Spinal cord (tissue), 4 donors: ENCODE measurements around the gene ZBTB7A. TPM values are rescaled to one million over a fixed set of nuclear protein-coding genes. Genes with fewer than 3 reads are reported as not detected.

Source experiments
- polyA plus RNA-seq, 2 donors: library from polyadenylated mRNA; unstranded; fragments of 120-200 nt; gene quantifications; one replicate each; pipeline ENCODE4 v1.2.1, GENCODE V29; 2013; ENCODE audit not compliant: insufficient read length in 2 of 2
- total RNA-seq, 2 donors: library from RNA; depleted of rRNA in 1 of 2; stranded (reverse); fragments of 120-200 nt in 1 of 2; fragments of >200 nt in 1 of 2; gene quantifications; one replicate each; pipeline versions ENCODE4 v1.2.3 to v1.2.4, GENCODE V29; 2013 to 2014

Gene ZBTB7A
- total and polyA plus RNA-seq, 4 donors = 6.6 to 14.6 (median 9.8) TPM

Other genes starting within 250 kb of the ZBTB7A start
- gene ZFR2, start 197.9 kb downstream of the ZBTB7A start, total RNA-seq = 1 to 10 TPM; 7.7 to 9.0 TPM
- 10 to 100 TPM; 27.9 to 37.6 TPM for gene ZFR2, start 197.9 kb downstream of the ZBTB7A start, polyA plus RNA-seq
- 10 to 100 TPM; 38.1 to 48.9 TPM for gene ATCAY, start 186.2 kb downstream of the ZBTB7A start, total RNA-seq
- 100 to 1,000 TPM; 134 to 158 TPM for gene ATCAY, start 186.2 kb downstream of the ZBTB7A start, polyA plus RNA-seq
- gene NMRK2, start 133.8 kb downstream of the ZBTB7A start, total RNA-seq = under 1 TPM in 1 of 2 donors, not detected in 1; 0.28 TPM
- gene NMRK2, start 133.8 kb downstream of the ZBTB7A start, polyA plus RNA-seq = under 1 TPM in 1 of 2 donors, not detected in 1; 0.74 TPM
- gene DAPK3, start 95.8 kb downstream of the ZBTB7A start, total RNA-seq = 10 to 100 TPM; 40.1 to 52.1 TPM
- 10 to 100 TPM; 67.2 to 79.6 TPM for gene DAPK3, start 95.8 kb downstream of the ZBTB7A start, polyA plus RNA-seq
- gene EEF2, start 81.4 kb downstream of the ZBTB7A start, total RNA-seq = 1,000 to 10,000 TPM; 1,335 to 1,977 TPM
- 1,000 to 10,000 TPM; 1,625 to 1,669 TPM for gene EEF2, start 81.4 kb downstream of the ZBTB7A start, polyA plus RNA-seq
- 10 to 100 TPM; 24.8 to 26.3 TPM for gene PIAS4, start 59.2 kb downstream of the ZBTB7A start, total RNA-seq
- 10 to 100 TPM; 33.2 to 37.7 TPM for gene PIAS4, start 59.2 kb downstream of the ZBTB7A start, polyA plus RNA-seq
- 100 to 1,000 TPM in 1 of 2 donors, 10 to 100 TPM in 1; 72.6 to 121 TPM for gene MAP2K2, start 57.2 kb upstream of the ZBTB7A start, total RNA-seq
- gene MAP2K2, start 57.2 kb upstream of the ZBTB7A start, polyA plus RNA-seq = 100 to 1,000 TPM; 183 to 188 TPM
- gene CREB3L3, start 86.7 kb upstream of the ZBTB7A start, total RNA-seq = not detected
- under 1 TPM; 0.44 to 0.48 TPM for gene CREB3L3, start 86.7 kb upstream of the ZBTB7A start, polyA plus RNA-seq
- 1 to 10 TPM; 8.1 to 9.1 TPM for gene SIRT6, start 115.7 kb upstream of the ZBTB7A start, total RNA-seq
- gene SIRT6, start 115.7 kb upstream of the ZBTB7A start, polyA plus RNA-seq = 10 to 100 TPM; 39.8 to 45.4 TPM
- 1 to 10 TPM; 2.8 to 3.1 TPM for gene ANKRD24, start 115.8 kb upstream of the ZBTB7A start, total RNA-seq
- 10 to 100 TPM; 10.4 to 13.7 TPM for gene ANKRD24, start 115.8 kb upstream of the ZBTB7A start, polyA plus RNA-seq
- under 1 TPM; 0.69 to 0.77 TPM for gene EBI3, start 162.6 kb upstream of the ZBTB7A start, total RNA-seq
- gene EBI3, start 162.6 kb upstream of the ZBTB7A start, polyA plus RNA-seq = 1 to 10 TPM in 1 of 2 donors, under 1 TPM in 1; 0.89 to 1.6 TPM
- gene YJU2, start 180.2 kb upstream of the ZBTB7A start, total RNA-seq = 10 to 100 TPM; 12.5 to 25.2 TPM
- gene YJU2, start 180.2 kb upstream of the ZBTB7A start, polyA plus RNA-seq = 10 to 100 TPM; 26.6 to 27.0 TPM
- 10 to 100 TPM in 1 of 2 donors, 1 to 10 TPM in 1; 6.7 to 10.4 TPM for gene SHD, start 212.4 kb upstream of the ZBTB7A start, total RNA-seq
- 10 to 100 TPM; 68.4 to 77.1 TPM for gene SHD, start 212.4 kb upstream of the ZBTB7A start, polyA plus RNA-seq
- under 1 TPM; 0.79 to 0.94 TPM for gene TMIGD2, start 235.5 kb upstream of the ZBTB7A start, total RNA-seq
- gene TMIGD2, start 235.5 kb upstream of the ZBTB7A start, polyA plus RNA-seq = 1 to 10 TPM; 1.1 to 1.6 TPM
- gene FSD1, start 237.7 kb upstream of the ZBTB7A start, total RNA-seq = 10 to 100 TPM; 15.9 to 34.4 TPM
- 100 to 1,000 TPM; 107 to 118 TPM for gene FSD1, start 237.7 kb upstream of the ZBTB7A start, polyA plus RNA-seq